ENCODE data around the gene TRAM2.
A peak's percentile ranks its signal among the peaks of the same experiment; 100 is the strongest.

Gene TRAM2

DNA sequence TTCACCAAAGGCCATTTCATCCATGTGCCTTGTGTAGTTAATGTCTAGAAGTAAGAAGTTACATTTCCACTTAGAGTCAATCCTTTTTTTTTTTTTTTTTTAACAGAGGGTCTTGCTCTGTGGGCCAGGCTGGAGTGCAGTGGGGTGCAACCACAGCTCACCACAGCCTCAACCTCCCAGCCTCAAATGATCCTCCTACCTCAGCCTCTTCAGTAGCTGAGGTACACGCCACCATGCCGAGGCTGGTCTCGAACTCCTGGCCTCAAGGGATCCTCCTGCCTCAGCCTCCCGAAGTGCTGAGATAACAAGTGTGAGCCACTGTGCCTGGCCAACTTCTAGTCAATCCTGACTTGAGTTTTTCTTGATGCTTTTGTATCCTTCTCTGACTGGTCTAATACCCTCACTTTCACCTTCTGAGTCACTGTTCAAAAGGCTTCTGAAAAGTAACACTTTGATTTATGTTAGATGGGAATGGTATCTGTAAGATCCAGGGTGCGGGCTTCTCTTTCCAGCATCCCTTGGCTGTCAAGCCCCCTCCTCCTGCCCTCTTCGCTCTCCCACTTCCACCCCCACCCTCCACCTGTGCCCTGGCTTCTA lies 22.1 kb downstream of the TRAM2 start:
- Histone ChIP-seq H4K12ac (ENCODE audit: low read depth, low read length) (no peak overlapping the region), H3K4me3 (ENCODE audit: low read depth, low read length) (no peak overlapping the region), H3K18ac (ENCODE audit: low read length) (no peak overlapping the region), H3K4ac (ENCODE audit: low read depth, low read length) (no peak overlapping the region), H3K79me1 (ENCODE audit: low read length) (no peaks in the 10 kb centered on the region), H3K36me3 (ENCODE audit: control insufficient read depth in 1 of 2, insufficient read depth in 2 of 2, low read length in 2 of 2) (no peaks in the 10 kb centered on the region), H4K91ac (ENCODE audit: low read depth, low read length) (no peak overlapping the region), H2BK120ac (ENCODE audit: insufficient read depth, low read length, poor library complexity) (no peak overlapping the region), H3K9me3 (ENCODE audit: insufficient read depth, low read depth, low read length) (no peaks in the 10 kb centered on the region), H3K79me2 (ENCODE audit: control insufficient read depth, insufficient read depth, low read length, poor library complexity) (peaks cover 1% of the 10 kb centered on the region), H3K27me3 (ENCODE audit: insufficient read depth, low read length) (no peaks in the 10 kb centered on the region), H3K23ac (ENCODE audit: low read length) (no peak overlapping the region), H2AFZ (ENCODE audit: insufficient read depth, low read length, poor library complexity) (no peak overlapping the region), H4K8ac (ENCODE audit: low read depth, low read length) (no peak overlapping the region), H2AK5ac (ENCODE audit: low read length) (no peak overlapping the region), H2BK12ac (ENCODE audit: low read length) (no peak overlapping the region), H3K4me2 (ENCODE audit: low read length) (no peak overlapping the region), H2BK5ac (ENCODE audit: low read depth, low read length, poor library complexity) (no peak overlapping the region), H3K14ac (ENCODE audit: low read length) (no peak overlapping the region), H3K27ac (ENCODE audit: low read depth, low read length) (no peak overlapping the region), H3K9ac (ENCODE audit: low read length) (no peak overlapping the region), H3K4me1 (ENCODE audit: control insufficient read depth in 1 of 2, insufficient read depth in 2 of 2, low read length in 2 of 2) (peaks cover 24 to 30% of the 10 kb centered on the region in 2 experiments)
- WGBS (ENCODE audit: extremely low coverage, insufficient coverage, insufficient read length), result no CpG with 5 or more reads among the region's 6 CpGs
- no peak for DNase-seq

DNA sequence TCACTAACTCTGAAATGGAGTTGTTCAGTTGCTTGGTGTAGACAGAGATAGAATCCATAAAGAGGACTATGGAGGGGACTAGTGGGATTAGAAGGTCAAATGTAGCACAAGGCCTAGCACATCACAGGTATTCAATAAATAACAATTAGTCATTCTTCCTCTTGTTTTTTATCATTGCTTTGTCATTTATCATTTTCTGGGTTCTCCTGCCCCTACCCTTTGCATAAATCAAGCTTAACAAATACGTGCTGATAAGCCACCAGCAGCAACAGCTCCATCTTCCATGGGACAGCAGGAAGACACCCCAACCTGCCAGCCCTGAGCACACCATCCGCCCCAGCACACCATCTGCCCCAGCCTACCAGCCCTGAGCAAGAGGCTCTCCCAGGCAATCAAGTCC lies 23.1 kb downstream of the TRAM2 start:
- H4K8ac ChIP-seq (ENCODE audit: low read depth, low read length), result no peak overlapping the region
- peaks cover 25 to 32% of the 10 kb centered on the region in 2 experiments for H3K4me1 ChIP-seq (ENCODE audit: control insufficient read depth in 1 of 2, insufficient read depth in 2 of 2, low read length in 2 of 2)
- H3K4me2 ChIP-seq (ENCODE audit: low read length), result no peak overlapping the region
- no peak overlapping the region for H4K12ac ChIP-seq (ENCODE audit: low read depth, low read length)
- H2BK12ac ChIP-seq (ENCODE audit: low read length), result no peak overlapping the region
- H2BK5ac ChIP-seq (ENCODE audit: low read depth, low read length, poor library complexity), result no peak overlapping the region
- no peaks in the 10 kb centered on the region for H3K27me3 ChIP-seq (ENCODE audit: insufficient read depth, low read length)
- no peak overlapping the region for H3K4ac ChIP-seq (ENCODE audit: low read depth, low read length)
- no peak overlapping the region for H2AFZ ChIP-seq (ENCODE audit: insufficient read depth, low read length, poor library complexity)
- no peak overlapping the region for H3K23ac ChIP-seq (ENCODE audit: low read length)
- H3K9ac ChIP-seq (ENCODE audit: low read length), result no peak overlapping the region
- H3K14ac ChIP-seq (ENCODE audit: low read length), result no peak overlapping the region
- H2AK5ac ChIP-seq (ENCODE audit: low read length), result no peak overlapping the region
- no peaks in the 10 kb centered on the region for H3K79me1 ChIP-seq (ENCODE audit: low read length)
- H3K9me3 ChIP-seq (ENCODE audit: insufficient read depth, low read depth, low read length), result no peaks in the 10 kb centered on the region
- no peak overlapping the region for H2BK120ac ChIP-seq (ENCODE audit: insufficient read depth, low read length, poor library complexity)
- no peak overlapping the region for H3K27ac ChIP-seq (ENCODE audit: low read depth, low read length)
- H3K18ac ChIP-seq (ENCODE audit: low read length), result no peak overlapping the region
- DNase-seq, result no peak
- no peak overlapping the region for H3K4me3 ChIP-seq (ENCODE audit: low read depth, low read length)
- H3K36me3 ChIP-seq (ENCODE audit: control insufficient read depth in 1 of 2, insufficient read depth in 2 of 2, low read length in 2 of 2), result no peaks in the 10 kb centered on the region
- peaks cover 1% of the 10 kb centered on the region for H3K79me2 ChIP-seq (ENCODE audit: control insufficient read depth, insufficient read depth, low read length, poor library complexity)
- no CpG with 5 or more reads among the region's 2 CpGs for WGBS (ENCODE audit: extremely low coverage, insufficient coverage, insufficient read length)
- no peak overlapping the region for H4K91ac ChIP-seq (ENCODE audit: low read depth, low read length)

DNA sequence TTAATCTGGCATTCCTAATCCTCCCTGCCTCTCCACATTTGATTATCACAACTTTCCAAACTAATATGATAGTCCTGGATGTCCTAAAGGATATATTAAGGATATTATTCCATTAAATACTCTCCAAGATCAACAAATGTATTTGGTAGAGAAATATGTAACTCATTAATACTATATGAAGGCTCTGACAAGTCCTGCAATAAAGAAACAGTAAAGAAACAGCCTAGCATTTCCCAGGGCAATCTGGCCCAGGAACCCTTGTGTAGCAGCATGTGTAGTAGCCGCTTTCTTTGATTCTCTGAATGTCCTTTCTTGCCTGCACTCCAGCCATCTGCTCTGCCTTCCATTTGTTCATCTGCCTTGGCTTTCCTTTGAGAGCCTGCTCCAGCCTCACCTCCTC lies 23.7 kb downstream of the TRAM2 start:
- Histone ChIP-seq H2BK12ac (ENCODE audit: low read length) (no peak overlapping the region), H3K23ac (ENCODE audit: low read length) (no peak overlapping the region), H3K36me3 (ENCODE audit: control insufficient read depth in 1 of 2, insufficient read depth in 2 of 2, low read length in 2 of 2) (no peaks in the 10 kb centered on the region), H3K79me2 (ENCODE audit: control insufficient read depth, insufficient read depth, low read length, poor library complexity) (peaks cover 1% of the 10 kb centered on the region), H2BK120ac (ENCODE audit: insufficient read depth, low read length, poor library complexity) (no peak overlapping the region), H3K9me3 (ENCODE audit: insufficient read depth, low read depth, low read length) (no peaks in the 10 kb centered on the region), H3K27ac (ENCODE audit: low read depth, low read length) (no peak overlapping the region), H4K8ac (ENCODE audit: low read depth, low read length) (no peak overlapping the region), H3K9ac (ENCODE audit: low read length) (no peak overlapping the region), H3K18ac (ENCODE audit: low read length) (no peak overlapping the region), H3K79me1 (ENCODE audit: low read length) (no peaks in the 10 kb centered on the region), H2BK5ac (ENCODE audit: low read depth, low read length, poor library complexity) (no peak overlapping the region), H4K91ac (ENCODE audit: low read depth, low read length) (no peak overlapping the region), H3K27me3 (ENCODE audit: insufficient read depth, low read length) (no peaks in the 10 kb centered on the region), H2AFZ (ENCODE audit: insufficient read depth, low read length, poor library complexity) (no peak overlapping the region), H4K12ac (ENCODE audit: low read depth, low read length) (no peak overlapping the region), H3K4me2 (ENCODE audit: low read length) (no peak overlapping the region), H3K4me3 (ENCODE audit: low read depth, low read length) (no peak overlapping the region), H3K14ac (ENCODE audit: low read length) (no peak overlapping the region), H3K4ac (ENCODE audit: low read depth, low read length) (no peak overlapping the region), H2AK5ac (ENCODE audit: low read length) (no peak overlapping the region), H3K4me1 (ENCODE audit: control insufficient read depth in 1 of 2, insufficient read depth in 2 of 2, low read length in 2 of 2) (peaks cover 24 to 31% of the 10 kb centered on the region in 2 experiments)
- DNase-seq, result no peak
- WGBS (ENCODE audit: extremely low coverage, insufficient coverage, insufficient read length), result no CpG with 5 or more reads among the region's 1 CpG

DNA sequence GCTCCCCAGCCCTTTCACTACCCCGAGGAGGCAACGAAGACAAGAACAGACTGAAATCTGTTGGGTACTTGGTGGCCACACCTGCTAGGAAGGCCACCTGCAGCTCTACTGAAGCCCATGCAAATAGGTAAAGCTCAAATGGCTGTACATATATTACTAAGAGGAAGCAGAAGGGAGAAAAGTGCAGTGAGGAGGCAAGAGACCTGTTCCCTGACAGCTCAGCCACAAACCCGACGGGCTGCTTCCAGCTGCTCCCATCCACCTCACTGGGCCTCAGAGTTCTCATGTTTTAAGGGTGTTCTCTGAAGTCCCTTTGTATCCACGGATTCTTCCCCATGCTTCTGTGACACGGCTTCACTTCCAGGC lies 24.6 kb downstream of the TRAM2 start:
- H3K23ac ChIP-seq (ENCODE audit: low read length), result no peak overlapping the region
- H3K14ac ChIP-seq (ENCODE audit: low read length), result no peak overlapping the region
- H3K4me2 ChIP-seq (ENCODE audit: low read length), result peak overlapping the region; percentile 13
- H3K27ac ChIP-seq (ENCODE audit: low read depth, low read length), result no peak overlapping the region
- no peak overlapping the region for H2BK12ac ChIP-seq (ENCODE audit: low read length)
- no peak overlapping the region for H2AK5ac ChIP-seq (ENCODE audit: low read length)
- H3K79me1 ChIP-seq (ENCODE audit: low read length), result no peaks in the 10 kb centered on the region
- peaks cover 21 to 27% of the 10 kb centered on the region in 2 experiments for H3K4me1 ChIP-seq (ENCODE audit: control insufficient read depth in 1 of 2, insufficient read depth in 2 of 2, low read length in 2 of 2)
- no peak overlapping the region for H2BK5ac ChIP-seq (ENCODE audit: low read depth, low read length, poor library complexity)
- H3K36me3 ChIP-seq (ENCODE audit: control insufficient read depth in 1 of 2, insufficient read depth in 2 of 2, low read length in 2 of 2), result no peaks in the 10 kb centered on the region
- no peaks in the 10 kb centered on the region for H3K27me3 ChIP-seq (ENCODE audit: insufficient read depth, low read length)
- peaks cover 1% of the 10 kb centered on the region for H3K79me2 ChIP-seq (ENCODE audit: control insufficient read depth, insufficient read depth, low read length, poor library complexity)
- H4K12ac ChIP-seq (ENCODE audit: low read depth, low read length), result no peak overlapping the region
- H3K4me3 ChIP-seq (ENCODE audit: low read depth, low read length), result no peak overlapping the region
- no peak for DNase-seq
- H2AFZ ChIP-seq (ENCODE audit: insufficient read depth, low read length, poor library complexity), result no peak overlapping the region
- H3K9ac ChIP-seq (ENCODE audit: low read length), result no peak overlapping the region
- H4K91ac ChIP-seq (ENCODE audit: low read depth, low read length), result no peak overlapping the region
- no peaks in the 10 kb centered on the region for H3K9me3 ChIP-seq (ENCODE audit: insufficient read depth, low read depth, low read length)
- H3K4ac ChIP-seq (ENCODE audit: low read depth, low read length), result no peak overlapping the region
- no CpG with 5 or more reads among the region's 6 CpGs for WGBS (ENCODE audit: extremely low coverage, insufficient coverage, insufficient read length)
- no peak overlapping the region for H4K8ac ChIP-seq (ENCODE audit: low read depth, low read length)
- H3K18ac ChIP-seq (ENCODE audit: low read length), result peak overlapping the region; percentile 81
- H2BK120ac ChIP-seq (ENCODE audit: insufficient read depth, low read length, poor library complexity), result no peak overlapping the region

Measured in trophoblast cell (in vitro differentiated cells and primary cell).